H1 (cell line): ENCODE measurements around the gene OBSL1. TPM values are rescaled to one million over a fixed set of nuclear protein-coding genes. Genes with fewer than 3 reads are reported as not detected.

ENCODE experiments used
- ASH2L ChIP-seq: fragments of 200-600, 300-600 bp; sonication (generic); IDR thresholded peaks from one replicate; pipeline ENCODE4 v1.7.1; 2017; ENCODE audit warnings: low read length
- E2F6 ChIP-seq: IDR thresholded peaks from 2 replicates; pipeline ENCODE4 v1.6.1; 2012; ENCODE audit warnings: inconsistent platforms
- EGR1 ChIP-seq: IDR thresholded peaks from 2 replicates; pipeline ENCODE4 v1.6.1; 2011; ENCODE audit warnings: low read depth, low read length, borderline replicate concordance
- EZH2 ChIP-seq: fragments of 200-600 bp; sonication (generic); IDR thresholded peaks from 2 replicates; pipeline ENCODE4 v1.7.1; 2012; ENCODE audit warnings: low read depth, mild to moderate bottlenecking, moderate library complexity, low read length, inconsistent platforms; ENCODE audit not compliant: severe bottlenecking
- FOSL1 ChIP-seq: IDR thresholded peaks from 2 replicates; pipeline ENCODE4 v1.6.1; 2011; ENCODE audit warnings: mild to moderate bottlenecking, low read depth, low read length, moderate library complexity; ENCODE audit not compliant: insufficient read depth
- JUN ChIP-seq: IDR thresholded peaks from 2 replicates; pipeline ENCODE4 v1.6.1; 2011; ENCODE audit warnings: low read depth, mild to moderate bottlenecking, improper control_type of control experiment, low read length
- MAFK ChIP-seq: IDR thresholded peaks from 2 replicates; pipeline ENCODE4 v1.6.1; 2012; ENCODE audit warnings: low read depth, mild to moderate bottlenecking, improper control_type of control experiment, low read length
- MAX ChIP-seq: IDR thresholded peaks from 2 replicates; pipeline ENCODE4 v1.6.1; 2012; ENCODE audit warnings: inconsistent platforms
- NANOG ChIP-seq: IDR thresholded peaks from 2 replicates; pipeline ENCODE4 v1.6.1; 2011; ENCODE audit warnings: low read length, low read depth, mild to moderate bottlenecking, inconsistent platforms; ENCODE audit not compliant: insufficient read depth, poor library complexity, severe bottlenecking
- PHF8 ChIP-seq: fragments of 200-600 bp; sonication (generic); conservative IDR thresholded peaks from 2 replicates; pipeline ENCODE4 v1.7.1; 2012; ENCODE audit warnings: low read depth, mild to moderate bottlenecking, inconsistent platforms, low read length, moderate library complexity
- POLR2A ChIP-seq, 2 experiments: IDR thresholded peaks; 1 replicate in 1 of 2; 2 replicates in 1 of 2; pipeline ENCODE4 v1.6.1; 2011; ENCODE audit warnings: low read depth in 2 of 2, low read length in 2 of 2, mild to moderate bottlenecking in 2 of 2; ENCODE audit errors: control extremely low read depth in 1 of 2
- RBBP5 ChIP-seq: IDR thresholded peaks from 2 replicates; pipeline ENCODE4 v1.7.1; 2012; ENCODE audit warnings: low read depth, mild to moderate bottlenecking, inconsistent platforms, low read length, moderate library complexity, borderline replicate concordance
- SIX5 ChIP-seq: IDR thresholded peaks from 2 replicates; pipeline ENCODE4 v1.6.1; 2011; ENCODE audit warnings: mild to moderate bottlenecking, low read depth, low read length
- SP2 ChIP-seq: IDR thresholded peaks from 2 replicates; pipeline ENCODE4 v1.6.1; 2012; ENCODE audit warnings: mild to moderate bottlenecking, low read length, inconsistent platforms
- SP4 ChIP-seq: IDR thresholded peaks from 2 replicates; pipeline ENCODE4 v1.6.1; 2012; ENCODE audit warnings: low read length, inconsistent platforms
- TAF1 ChIP-seq: IDR thresholded peaks from 2 replicates; pipeline ENCODE4 v1.6.1; 2011; ENCODE audit warnings: mild to moderate bottlenecking, low read depth, low read length
- TCF12 ChIP-seq: IDR thresholded peaks from 2 replicates; pipeline ENCODE4 v1.6.1; 2011; ENCODE audit warnings: low read depth, mild to moderate bottlenecking, low read length
- polyA plus RNA-seq, 7 experiments: library from polyadenylated mRNA; depleted of rRNA in 3 of 7; stranded (reverse) in 5 of 7; unstranded in 2 of 7; fragments of >200 nt in 5 of 7; fragments of 200-250 nt in 2 of 7; gene quantifications; 1 replicate in 5 of 7; 2 replicates in 1 of 7; 4 replicates in 1 of 7; pipeline versions ENCODE4 v1.2.1 to v1.2.3, GENCODE V29; 2011 to 2013; ENCODE audit warnings: missing spikeins in 2 of 7, mixed read lengths in 2 of 7
- total RNA-seq: library from RNA; stranded (reverse); fragmentation: NEBNext Ultra II Directional; extraction: Animal tissue kit (Norgen Biotek cat#: 25700); gene quantifications from 2 replicates; pipeline ENCODE4 v1.2.1, GENCODE V29; 2021
- TF ChIP-seq, protein P1 (sequence below): IDR thresholded peaks from 2 replicates; pipeline ENCODE4 v1.6.1; 2012; ENCODE audit warnings: low read length, inconsistent platforms

The OBSL1 gene
- total and polyA plus RNA-seq, 2 of the 8 experiments (the other 6 are each of a cell fraction or from before 2014, with no cell fraction given) = 116 to 127 TPM

- TF ChIP-seq, protein P1, sequence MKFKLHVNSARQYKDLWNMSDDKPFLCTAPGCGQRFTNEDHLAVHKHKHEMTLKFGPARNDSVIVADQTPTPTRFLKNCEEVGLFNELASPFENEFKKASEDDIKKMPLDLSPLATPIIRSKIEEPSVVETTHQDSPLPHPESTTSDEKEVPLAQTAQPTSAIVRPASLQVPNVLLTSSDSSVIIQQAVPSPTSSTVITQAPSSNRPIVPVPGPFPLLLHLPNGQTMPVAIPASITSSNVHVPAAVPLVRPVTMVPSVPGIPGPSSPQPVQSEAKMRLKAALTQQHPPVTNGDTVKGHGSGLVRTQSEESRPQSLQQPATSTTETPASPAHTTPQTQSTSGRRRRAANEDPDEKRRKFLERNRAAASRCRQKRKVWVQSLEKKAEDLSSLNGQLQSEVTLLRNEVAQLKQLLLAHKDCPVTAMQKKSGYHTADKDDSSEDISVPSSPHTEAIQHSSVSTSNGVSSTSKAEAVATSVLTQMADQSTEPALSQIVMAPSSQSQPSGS = peak; percentile 84; the same call in 1 of the 2 replicates
- TF ChIP-seq MAFK (no peak), MAX (peak; percentile 61), EGR1 (peak; percentile 77), TAF1 (peak; percentile 66), NANOG (peak; percentile 12), ASH2L (no peak), RBBP5 (no peak), FOSL1 (no peak), TCF12 (0 out of 2 replicates have a peak, but pooled peaks have one; percentile 23), SP4 (peak; percentile 86; the same call in 1 of the 2 replicates), POLR2A (IDR thresholded peaks at IDR 0.05; ENCODE audit: control extremely low read depth in 1 of 2, low read depth in 2 of 2, low read length in 2 of 2) (peak in 1 of 2 experiments; percentile 60; a peak in 2 of 3 replicates), E2F6 (no peak), PHF8 (no peak), SIX5 (no peak), JUN (0 out of 2 replicates have a peak, but pooled peaks have one; percentile 38), EZH2 (no peak), SP2 (no peak)
Observed at GRCh38 chr2:219543596-219544358, 27.6 kb downstream of the OBSL1 start, which contains the start of the genes CHPF and TMEM198 (continued).
